GM18502 (cell line): ENCODE data around the gene FIGNL1.
"Not testable (repeated sequence)": the region's sequence is repeated elsewhere in the genome, so short reads cannot be mapped to it uniquely, and the experiment has no call there.

ENCODE experiments used
- ATAC-seq: cut with Tn5 transposase; IDR thresholded peaks from one replicate; pipeline ENCODE4 v1.9.1; 2021; ENCODE audit warnings: mild to moderate bottlenecking; ENCODE audit not compliant: unreplicated experiment, poor library complexity

FIGNL1 gene

DNA sequence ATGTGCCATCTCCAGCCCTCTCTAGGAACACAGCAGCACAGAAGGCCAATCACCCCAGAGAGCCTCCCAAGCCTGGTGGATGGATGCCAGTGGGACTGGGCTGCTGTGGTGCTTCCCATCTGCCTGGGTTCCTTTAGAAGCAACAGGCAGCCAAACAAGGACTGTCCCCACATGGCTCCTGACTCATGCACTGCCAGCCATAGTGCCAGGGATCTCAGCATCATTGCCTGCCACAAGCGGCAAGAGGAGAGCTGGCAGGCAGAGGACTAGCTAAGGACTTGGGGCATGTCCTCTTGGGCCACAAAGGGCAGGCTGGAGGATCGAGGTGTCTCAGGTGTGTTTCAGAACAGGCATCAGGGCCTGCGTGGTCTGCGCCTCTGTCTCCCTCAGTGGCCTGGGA, 23.4 kb upstream of the FIGNL1 start:
- no peak for ATAC-seq

DNA sequence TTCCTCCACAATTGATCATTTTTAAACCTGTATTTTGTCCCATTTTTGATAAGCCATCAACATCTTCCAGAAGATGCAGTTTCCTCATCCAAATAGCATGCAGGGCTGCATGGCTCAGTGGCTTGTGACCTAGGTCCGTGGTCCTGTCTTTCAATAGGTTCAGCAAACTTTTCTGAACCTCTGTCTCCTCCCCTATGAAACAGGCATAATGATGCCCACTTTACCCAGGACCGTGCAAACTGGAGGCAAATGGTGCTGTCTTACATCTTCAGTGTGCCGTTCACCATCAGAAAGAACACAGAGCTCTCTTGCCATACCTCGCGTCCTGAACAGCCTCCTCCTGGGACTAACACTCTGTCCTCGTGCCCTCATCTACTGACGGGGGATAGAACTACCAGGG, 22.3 kb upstream of the FIGNL1 start:
- ATAC-seq: no peak

DNA sequence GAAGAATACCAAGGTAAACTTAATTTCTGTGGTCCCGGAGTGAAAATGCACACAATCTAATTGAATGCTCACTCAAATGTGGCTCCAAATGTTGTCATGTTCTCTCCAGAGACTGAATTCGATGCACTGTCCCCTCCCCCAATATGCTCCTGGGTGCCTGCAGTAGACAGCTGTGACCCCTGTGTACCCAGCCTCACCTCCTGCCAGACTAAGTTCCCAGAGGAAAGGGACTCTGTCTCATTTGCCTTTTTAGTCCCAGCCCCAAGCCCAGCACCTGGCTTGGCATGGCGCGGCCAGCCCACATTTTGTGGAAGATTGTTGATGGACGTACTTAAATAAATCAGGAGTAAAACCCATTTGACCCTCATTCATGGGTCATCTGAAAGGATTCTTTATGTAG, 21.8 kb upstream of the FIGNL1 start:
- no peak for ATAC-seq

DNA sequence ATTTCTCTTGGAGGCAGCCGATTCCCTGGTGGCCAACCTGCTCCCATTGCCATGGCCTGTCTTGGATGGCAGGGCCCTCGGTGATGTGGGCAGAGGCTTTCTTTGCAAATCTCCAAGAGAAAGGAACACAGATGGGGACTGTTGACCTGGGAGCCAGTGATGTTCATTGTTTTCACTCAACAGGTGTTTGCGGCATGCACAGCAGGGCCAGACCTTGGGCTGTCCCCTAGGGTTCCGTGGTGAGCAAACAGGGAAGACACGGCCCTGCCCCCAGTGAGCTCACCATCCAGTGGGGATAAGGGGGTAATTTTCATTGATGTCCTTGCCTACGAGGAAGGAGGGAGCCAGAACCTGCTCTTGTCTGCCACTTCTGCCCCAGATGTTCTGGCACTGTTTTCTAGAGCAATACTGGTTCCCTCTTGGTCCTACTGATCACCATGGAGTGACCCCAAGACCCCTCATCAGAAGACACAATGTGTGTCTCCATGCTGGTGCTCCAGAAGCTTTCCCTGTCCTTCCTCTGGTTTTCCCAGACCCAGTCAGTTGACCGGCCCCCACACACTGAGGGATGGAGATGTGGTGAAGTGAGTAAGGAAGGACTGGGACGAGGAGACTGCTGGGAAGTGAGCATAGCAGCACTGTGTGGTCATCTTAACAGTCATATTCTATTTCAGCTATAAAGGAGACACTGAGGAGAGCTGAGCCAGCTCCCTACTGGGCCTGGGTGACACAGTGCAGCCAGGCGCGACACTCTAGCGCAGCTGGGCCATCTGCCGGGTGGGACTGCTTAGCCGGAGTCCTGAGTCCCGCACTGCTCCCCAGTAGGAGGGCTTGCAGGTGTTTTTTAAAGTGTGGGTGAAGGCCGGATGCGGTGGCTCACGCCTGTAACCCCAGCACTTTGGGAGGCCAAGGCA, 20.4 kb upstream of the FIGNL1 start:
- no peak for ATAC-seq

DNA sequence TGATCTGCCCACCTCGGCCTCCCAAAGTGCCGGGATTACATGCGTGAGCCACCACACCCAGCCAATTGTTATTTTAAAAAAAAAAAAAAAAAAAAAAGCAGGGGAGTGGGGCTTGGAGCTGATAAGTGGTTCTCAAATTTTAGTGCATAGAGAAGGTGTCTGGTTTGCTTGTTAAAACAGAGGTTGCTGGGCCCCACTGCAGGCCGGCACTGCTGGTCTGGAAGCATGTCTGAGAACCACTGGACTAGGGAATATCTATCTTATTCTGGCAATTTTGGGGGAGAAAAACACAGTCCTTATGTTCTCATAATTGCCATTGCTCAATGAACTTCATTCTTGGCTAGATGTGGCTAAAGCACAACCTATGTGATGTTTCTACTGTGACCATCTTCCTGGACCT, 19.0 kb upstream of the FIGNL1 start:
- no peak for ATAC-seq

GRCh38 chr7:50467817-50468610, 17.9 kb upstream of the FIGNL1 start:
- ATAC-seq: peak; percentile 92

DNA sequence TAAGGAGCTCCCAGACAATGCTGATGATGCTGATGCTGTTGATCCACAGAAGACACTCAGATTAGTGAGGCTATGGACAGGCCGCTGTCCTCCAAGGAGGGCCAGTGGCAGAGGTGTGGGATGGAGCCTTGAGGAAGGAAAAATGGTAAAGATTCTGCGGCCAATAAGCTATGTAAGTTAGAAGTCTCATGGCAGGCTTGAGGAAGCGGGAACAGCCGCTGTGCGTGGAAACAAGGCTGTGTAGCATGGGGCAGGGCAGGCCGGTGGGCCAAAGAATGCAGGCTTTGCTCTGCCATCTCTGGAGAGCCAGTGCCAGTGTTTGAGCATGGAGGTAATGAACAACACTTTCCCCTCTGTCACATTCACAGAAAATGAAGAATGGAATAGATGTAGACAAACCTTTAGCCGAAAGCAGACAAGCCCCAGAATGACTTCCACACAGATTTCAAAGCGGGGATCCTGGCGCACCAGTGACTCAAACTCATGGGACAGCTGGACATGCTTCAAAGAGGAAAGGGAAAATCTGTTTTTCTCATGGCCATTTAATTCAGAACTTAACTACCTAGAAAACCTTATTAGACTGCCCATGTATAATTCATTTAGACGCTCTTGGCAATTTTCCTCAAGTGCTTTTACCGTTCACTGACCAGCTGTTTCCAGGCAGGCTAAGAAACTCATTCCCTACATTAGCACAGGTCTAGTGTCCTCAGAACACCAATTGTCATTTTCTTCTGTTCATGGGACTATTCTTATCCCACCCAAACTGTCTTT, 16.9 kb upstream of the FIGNL1 start:
- no peak for ATAC-seq

DNA sequence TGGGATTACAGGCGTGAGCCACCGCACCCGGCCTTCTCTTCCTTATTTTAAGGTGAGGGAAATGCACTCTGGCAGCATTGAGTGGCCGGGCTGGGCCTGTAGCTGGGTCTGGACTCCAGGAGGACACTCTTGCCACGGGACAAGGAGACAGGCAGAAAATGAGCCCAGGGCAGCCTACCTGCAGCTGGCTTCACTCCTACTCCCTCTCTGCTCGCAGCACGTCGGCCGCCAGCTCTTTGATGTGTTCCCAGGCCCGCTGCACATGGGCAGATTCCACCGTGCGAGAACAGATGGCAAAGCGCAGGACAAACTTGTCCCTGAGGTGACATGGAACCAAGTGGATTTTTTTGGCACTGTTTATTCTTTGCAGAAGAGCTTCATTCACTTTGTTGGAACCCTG, 12.9 kb upstream of the FIGNL1 start:
- no peak for ATAC-seq

GRCh38 chr7:50462361-50462760, 12.2 kb upstream of the FIGNL1 start:
- no peak for ATAC-seq

DNA sequence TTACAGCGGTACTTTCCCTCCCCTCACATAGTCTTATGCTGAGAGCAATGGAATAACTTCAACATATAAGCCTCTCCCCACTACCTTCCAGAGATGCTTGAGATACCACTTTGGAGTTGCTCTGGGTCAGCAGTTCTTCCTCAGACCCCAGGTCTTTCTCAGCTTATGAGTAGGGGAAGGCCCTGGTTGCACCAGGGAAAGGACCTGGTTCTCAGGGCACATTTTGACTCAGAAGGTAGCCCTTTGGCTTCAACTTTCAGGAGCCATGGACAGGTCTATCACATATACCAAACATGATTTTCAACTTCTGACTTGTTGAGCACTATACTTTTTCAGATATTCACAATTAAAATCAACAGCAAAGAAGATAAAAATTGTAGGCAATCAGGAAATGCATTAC, 11.5 kb upstream of the FIGNL1 start:
- ATAC-seq: no peak

DNA sequence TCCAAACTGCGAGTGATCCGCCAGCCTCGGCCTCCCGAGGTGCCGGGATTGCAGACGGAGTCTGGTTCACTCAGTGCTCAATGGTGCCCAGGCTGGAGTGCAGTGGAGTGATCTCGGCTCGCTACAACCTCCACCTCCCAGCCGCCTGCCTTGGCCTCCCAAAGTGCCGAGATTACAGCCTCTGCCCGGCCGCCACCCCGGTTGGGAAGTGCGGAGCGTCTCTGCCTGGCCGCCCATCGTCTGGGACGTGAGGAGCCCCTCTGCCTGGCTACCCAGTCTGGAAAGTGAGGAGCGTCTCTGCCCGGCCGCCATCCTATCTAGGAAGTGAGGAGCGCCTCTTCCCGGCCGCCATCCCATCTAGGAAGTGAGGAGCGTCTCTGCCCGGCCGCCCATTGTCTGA, 9.0 kb upstream of the FIGNL1 start:
- ATAC-seq: not testable (repeated sequence)

- ATAC-seq: not testable (repeated sequence)
Measured at GRCh38 chr7:50458651-50459050, 8.5 kb upstream of the FIGNL1 start.

- no peak for ATAC-seq
Measured at GRCh38 chr7:50456371-50457123, 6.4 kb upstream of the FIGNL1 start.

DNA sequence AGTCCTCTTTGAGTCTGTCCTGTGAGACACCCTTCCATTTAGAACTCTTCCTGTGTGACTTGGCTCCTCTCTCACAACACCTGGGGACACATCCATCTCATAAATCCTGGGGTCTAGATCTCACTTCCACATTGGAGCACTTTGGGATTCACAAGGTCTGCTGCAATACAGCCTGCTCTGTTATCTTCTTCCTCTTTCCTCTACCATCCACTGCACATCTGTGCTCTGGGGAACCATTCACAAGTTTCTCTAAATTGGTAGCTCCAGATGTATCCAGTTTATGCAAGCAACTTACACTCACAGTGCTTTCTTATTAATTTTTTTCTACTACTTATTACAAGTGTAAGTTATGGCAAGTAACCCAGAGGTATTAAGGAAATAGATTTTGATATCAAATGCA, 5.5 kb upstream of the FIGNL1 start:
- no peak for ATAC-seq

GRCh38 chr7:50454968-50455367, 4.8 kb upstream of the FIGNL1 start:
- ATAC-seq: no peak

DNA sequence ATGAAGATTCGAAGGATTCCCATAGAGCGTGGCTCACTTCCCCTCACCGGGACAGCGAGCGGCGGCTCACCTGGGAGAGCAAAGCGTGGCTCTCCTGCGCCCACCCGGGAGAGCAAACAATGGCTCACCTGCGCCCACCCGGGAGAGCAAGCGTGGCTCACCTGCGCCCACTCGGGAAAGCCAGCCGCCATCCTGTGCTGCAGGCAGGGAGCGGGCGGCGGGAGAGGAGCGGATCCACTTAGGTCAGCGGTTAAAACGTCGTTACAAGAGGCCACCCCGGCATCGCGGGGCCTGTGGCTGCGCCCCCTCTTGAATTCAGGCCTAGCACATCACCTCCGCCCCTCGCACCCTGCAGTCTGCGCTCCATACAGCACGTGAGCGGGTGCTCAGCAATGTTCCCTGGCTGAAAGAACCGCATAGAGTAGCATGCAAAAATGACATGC, 461 bp upstream of the FIGNL1 start:
- no peak for ATAC-seq

- peak; percentile 0 for ATAC-seq
Measured at GRCh38 chr7:50449501-50449880, 659 bp downstream of the FIGNL1 start.

DNA sequence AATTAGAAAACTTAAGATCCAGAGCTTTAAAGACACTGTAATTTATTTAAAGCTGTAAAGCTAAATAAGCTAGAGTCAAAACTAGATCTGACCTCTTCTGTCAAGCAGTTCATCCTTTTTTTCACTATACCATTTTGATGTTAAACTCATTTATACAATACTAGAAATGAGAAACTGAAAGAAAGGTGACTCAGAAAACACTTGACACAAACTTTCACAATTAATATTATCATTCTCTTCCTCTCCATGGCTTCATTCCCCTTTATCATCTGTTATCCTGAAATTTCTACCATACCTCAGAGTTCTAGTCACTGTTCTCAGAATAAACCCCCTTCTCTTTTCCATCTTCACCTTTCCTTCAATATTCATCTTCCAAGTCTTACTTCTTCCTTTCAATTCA, 1.3 kb downstream of the FIGNL1 start:
- ATAC-seq: peak; percentile 45

GRCh38 chr7:50446542-50446960, 3.6 kb downstream of the FIGNL1 start:
- ATAC-seq: peak; percentile 41
